ENCODE results near the gene KCNJ4. TPM values are rescaled to one million over a fixed set of nuclear protein-coding genes. Genes with fewer than 3 reads are reported as not detected.

The KCNJ4 gene
- polyA plus RNA-seq, 1 donor (not counting 4 experiments of a cell fraction or from before 2014, with no cell fraction given), result not detected

GRCh38 chr22:38465673-38466490, 10.9 kb upstream of the KCNJ4 start:
- no peak overlapping the region for H3K4me3 ChIP-seq (ENCODE audit: control insufficient read depth in 2 of 3, extremely low read depth in 1 of 3, insufficient read depth in 2 of 3, low read depth in 1 of 3, low read length in 3 of 3)
- TF ChIP-seq CTCF (optimal IDR thresholded peaks at IDR 0.05 in 1 of 3, IDR thresholded peaks at IDR 0.05 in 1 of 3, conservative IDR thresholded peaks at IDR 0.05 in 1 of 3; ENCODE audit: extremely low read depth in 1 of 3, insufficient read depth in 2 of 3, low read length in 3 of 3), result no peak
- TF ChIP-seq EZH2 (IDR thresholded peaks at IDR 0.05; ENCODE audit: low read length), result no peak
- peaks cover 32% of the 10 kb centered on the region for H3K27me3 ChIP-seq (ENCODE audit: control insufficient read depth, extremely low read depth, insufficient read depth, low read length)
- H3K9me3 ChIP-seq (ENCODE audit: control insufficient read depth, low read depth, low read length), result no peaks in the 10 kb centered on the region
- H3K4me1 ChIP-seq (ENCODE audit: control insufficient read depth, extremely low read depth, insufficient read depth, low read length), result peaks cover 22% of the 10 kb centered on the region
- DNase-seq (ENCODE audit: low read depth, low spot score), result no peak
- no peak overlapping the region for H3K27ac ChIP-seq (ENCODE audit: control insufficient read depth, insufficient read depth, low read length)
- no peak for FAIRE-seq
- dilution Hi-C loops (cut with MboI; ENCODE audit: extremely low pct_ligation_motif_present, low sequenced_read_pairs), result no loop called here
- no peak overlapping the region for H2AFZ ChIP-seq (ENCODE audit: control insufficient read depth, low read length)
- no peaks in the 10 kb centered on the region for H3K36me3 ChIP-seq (ENCODE audit: control insufficient read depth in 2 of 2, extremely low read depth in 1 of 2, insufficient read depth in 2 of 2, low read length in 2 of 2)
- no peak overlapping the region for H3K9ac ChIP-seq (ENCODE audit: control insufficient read depth, extremely low read depth, insufficient read depth, low read length)
- peaks cover 2% of the 10 kb centered on the region for H4K20me1 ChIP-seq (ENCODE audit: control insufficient read depth, extremely low read depth, insufficient read depth, low read length)
- H3K79me2 ChIP-seq (ENCODE audit: control insufficient read depth, insufficient read depth, low read length), result no peaks in the 10 kb centered on the region
- no peak overlapping the region for H3K4me2 ChIP-seq (ENCODE audit: control insufficient read depth, extremely low read depth, insufficient read depth, low read depth, low read length)
- no peaks in the 10 kb centered on the region for H3K9me1 ChIP-seq (ENCODE audit: control insufficient read depth, extremely low read depth, insufficient read depth, low read length)

GRCh38 chr22:38464992-38465672, 10.1 kb upstream of the KCNJ4 start:
- Histone ChIP-seq H3K36me3 (ENCODE audit: control insufficient read depth in 2 of 2, extremely low read depth in 1 of 2, insufficient read depth in 2 of 2, low read length in 2 of 2) (no peaks in the 10 kb centered on the region), H3K27me3 (ENCODE audit: control insufficient read depth, extremely low read depth, insufficient read depth, low read length) (peaks cover 40% of the 10 kb centered on the region), H3K9me1 (ENCODE audit: control insufficient read depth, extremely low read depth, insufficient read depth, low read length) (no peaks in the 10 kb centered on the region), H3K9ac (ENCODE audit: control insufficient read depth, extremely low read depth, insufficient read depth, low read length) (no peak overlapping the region), H3K27ac (ENCODE audit: control insufficient read depth, insufficient read depth, low read length) (no peak overlapping the region), H3K4me1 (ENCODE audit: control insufficient read depth, extremely low read depth, insufficient read depth, low read length) (peaks cover 22% of the 10 kb centered on the region), H3K4me2 (ENCODE audit: control insufficient read depth, extremely low read depth, insufficient read depth, low read depth, low read length) (no peak overlapping the region), H3K4me3 (ENCODE audit: control insufficient read depth in 2 of 3, extremely low read depth in 1 of 3, insufficient read depth in 2 of 3, low read depth in 1 of 3, low read length in 3 of 3) (no peak overlapping the region), H2AFZ (ENCODE audit: control insufficient read depth, low read length) (no peak overlapping the region), H4K20me1 (ENCODE audit: control insufficient read depth, extremely low read depth, insufficient read depth, low read length) (peaks cover 2% of the 10 kb centered on the region), H3K79me2 (ENCODE audit: control insufficient read depth, insufficient read depth, low read length) (no peaks in the 10 kb centered on the region), H3K9me3 (ENCODE audit: control insufficient read depth, low read depth, low read length) (no peaks in the 10 kb centered on the region)
- dilution Hi-C loops (cut with MboI; ENCODE audit: extremely low pct_ligation_motif_present, low sequenced_read_pairs), result no loop called here
- no peak for FAIRE-seq
- DNase-seq (ENCODE audit: low read depth, low spot score), result no peak
- no peak for TF ChIP-seq CTCF (optimal IDR thresholded peaks at IDR 0.05 in 1 of 3, IDR thresholded peaks at IDR 0.05 in 1 of 3, conservative IDR thresholded peaks at IDR 0.05 in 1 of 3; ENCODE audit: extremely low read depth in 1 of 3, insufficient read depth in 2 of 3, low read length in 3 of 3)
- no peak for TF ChIP-seq EZH2 (IDR thresholded peaks at IDR 0.05; ENCODE audit: low read length)
